ENCODE results near the gene FOXK2. TPM values are rescaled to one million over a fixed set of nuclear protein-coding genes. Genes with fewer than 3 reads are reported as not detected.
A peak's percentile ranks its signal among the peaks of the same experiment; 100 is the strongest.

The FOXK2 gene
- total RNA-seq (10 to 100 TPM; 36.5 to 67.1 (median 48.4) TPM), polyA plus RNA-seq (1 to 10 TPM; 4.2 to 4.8 TPM), total RNA-seq (41.7 reads per million, percentile 67 among the genes with 10 or more reads in this experiment)

GRCh38 chr17:82518826-82519810 lies at the start of gene FOXK2:
FOXK2 (plus strand) TSS chr17:82519732; CDS start chr17:82519889, 157 bp downstream.
- no peaks in the 10 kb centered on the region for H3K9me3 Mint-ChIP-seq
- no peaks in the 10 kb centered on the region for H3K27me3 Mint-ChIP-seq
- CTCF ChIA-PET: no interaction called here
- H3K4me1 Mint-ChIP-seq: peaks cover 15 to 36% (median 30%) of the 10 kb centered on the region in 7 donors
- peak within 1 kb of the TSS; percentile 67 for H3K4me3 ChIP-seq (ENCODE audit: low read length)
- peaks cover 4 to 16% of the 10 kb centered on the region in 2 donors for H3K4me1 ChIP-seq (ENCODE audit: control insufficient read depth in 2 of 2, insufficient read depth in 2 of 2, low read length in 2 of 2)
- ATAC-seq (peak; percentile 99), DNase-seq (peak; percentile 90 to 99 (median 95))
- peak within 1 kb of the TSS; percentile 92 for H3K27ac ChIP-seq (ENCODE audit: low read depth, low read length)
- no peaks in the 10 kb centered on the region for H3K36me3 ChIP-seq (ENCODE audit: control insufficient read depth in 2 of 3, insufficient read depth in 3 of 3, low read length in 3 of 3)
- POLR2A ChIA-PET: interaction anchor here (0.6 to 2.5 kb wide), 13 partner anchors 9 to 647 kb away, joined by 3 to 11 read pairs (median 4); partner anchors contain the start of gene NARF
- H3K36me3 Mint-ChIP-seq: peaks cover 0 to 9% (median 4%) of the 10 kb centered on the region in 5 donors
- no peaks in the 10 kb centered on the region for H3K9me3 ChIP-seq (ENCODE audit: control insufficient read depth in 2 of 3, low read length in 3 of 3)
- peak within 1 kb of the TSS; percentile 82 to 99 (median 93) for H3K4me3 Mint-ChIP-seq
- peak within 1 kb of the TSS; percentile 71 to 93 (median 87) for H3K27ac Mint-ChIP-seq
- intact Hi-C loops (cut with micrococcal nuclease): loop anchor here (1.0 to 5.0 kb wide), 6 partner anchors 22 to 101 kb away; partner anchors contain the start of genes NARF (in 2 of the 2), CYBC1 (in 1 of the 2), HEXD (in 1 of the 2) and OGFOD3 (in 1 of the 2)
- no peaks in the 10 kb centered on the region for H3K27me3 ChIP-seq (ENCODE audit: control insufficient read depth in 2 of 2, insufficient read depth in 2 of 2, low read length in 2 of 2)

DNA sequence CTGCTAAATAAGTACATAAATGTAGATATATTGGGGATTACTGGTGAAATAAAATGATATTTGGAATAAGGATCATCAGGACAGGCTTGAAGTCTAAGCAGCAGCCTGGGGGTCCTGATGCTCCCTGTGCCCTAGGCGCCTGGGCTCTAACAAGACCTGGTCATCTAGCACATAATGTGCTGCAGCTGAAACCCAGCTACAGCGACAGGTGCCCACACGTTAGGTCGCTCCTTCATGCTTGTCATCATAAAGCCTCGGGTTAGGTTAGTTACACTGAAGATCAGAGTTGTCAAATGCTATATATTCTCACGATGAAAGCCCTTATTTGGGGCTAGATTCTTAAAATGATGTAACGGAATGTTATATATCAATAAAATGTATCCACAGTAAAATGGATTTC lies 49.5 kb upstream of the FOXK2 start:
- Histone ChIP-seq H3K4me3 (ENCODE audit: low read length) (no peak overlapping the region), H3K36me3 (ENCODE audit: control insufficient read depth in 2 of 3, insufficient read depth in 3 of 3, low read length in 3 of 3) (peaks cover 7 to 66% (median 11%) of the 10 kb centered on the region in 3 experiments), H3K27me3 (ENCODE audit: control insufficient read depth in 2 of 2, insufficient read depth in 2 of 2, low read length in 2 of 2) (no peaks in the 10 kb centered on the region), H3K27ac (ENCODE audit: low read depth, low read length) (no peak overlapping the region), H3K4me1 (ENCODE audit: control insufficient read depth in 2 of 2, insufficient read depth in 2 of 2, low read length in 2 of 2) (no peaks in the 10 kb centered on the region), H3K9me3 (ENCODE audit: control insufficient read depth in 2 of 3, low read length in 3 of 3) (no peaks in the 10 kb centered on the region)
- Mint-ChIP-seq H3K9me3 (no peaks in the 10 kb centered on the region), H3K4me1 (peaks cover 2 to 31% (median 7%) of the 10 kb centered on the region in 7 donors), H3K27me3 (no peaks in the 10 kb centered on the region), H3K27ac (no peak overlapping the region), H3K4me3 (no peak overlapping the region), H3K36me3 (peaks cover 4 to 42% (median 27%) of the 10 kb centered on the region in 5 donors)
- intact Hi-C loops (cut with micrococcal nuclease): no loop called here
- POLR2A ChIA-PET: no interaction called here
- ATAC-seq: no peak
- no peak for DNase-seq
- CTCF ChIA-PET: no interaction called here

- no peak overlapping the region for H3K4me3 Mint-ChIP-seq
- H3K27me3 ChIP-seq (ENCODE audit: control insufficient read depth in 2 of 2, insufficient read depth in 2 of 2, low read length in 2 of 2): no peaks in the 10 kb centered on the region
- H3K4me1 ChIP-seq (ENCODE audit: control insufficient read depth in 2 of 2, insufficient read depth in 2 of 2, low read length in 2 of 2): no peaks in the 10 kb centered on the region
- CTCF ChIA-PET: no interaction called here
- DNase-seq: no peak
- no peak overlapping the region for H3K27ac ChIP-seq (ENCODE audit: low read depth, low read length)
- peaks cover 3 to 29% (median 11%) of the 10 kb centered on the region in 5 donors for H3K36me3 Mint-ChIP-seq
- H3K36me3 ChIP-seq (ENCODE audit: control insufficient read depth in 2 of 3, insufficient read depth in 3 of 3, low read length in 3 of 3): peaks cover 0 to 60% (median 10%) of the 10 kb centered on the region in 3 experiments
- no peak for ATAC-seq
- POLR2A ChIA-PET: interaction anchor here (0.8 to 1.0 kb wide), 2 partner anchors 14 to 207 kb away, joined by 3 to 4 read pairs; no protein-coding TSS in a partner anchor
- H3K9me3 ChIP-seq (ENCODE audit: control insufficient read depth in 2 of 3, low read length in 3 of 3): no peaks in the 10 kb centered on the region
- no peak overlapping the region for H3K4me3 ChIP-seq (ENCODE audit: low read length)
- no peaks in the 10 kb centered on the region for H3K27me3 Mint-ChIP-seq
- H3K27ac Mint-ChIP-seq: peak overlapping the region in 1 of 9 donors; percentile 64
- H3K9me3 Mint-ChIP-seq: peaks cover 0 to 1% (median 0%) of the 10 kb centered on the region in 11 donors
- peaks cover 0 to 25% (median 4%) of the 10 kb centered on the region in 7 donors for H3K4me1 Mint-ChIP-seq
- intact Hi-C loops (cut with micrococcal nuclease): no loop called here
Measured at GRCh38 chr17:82474223-82475010, 45.1 kb upstream of the FOXK2 start.

DNA sequence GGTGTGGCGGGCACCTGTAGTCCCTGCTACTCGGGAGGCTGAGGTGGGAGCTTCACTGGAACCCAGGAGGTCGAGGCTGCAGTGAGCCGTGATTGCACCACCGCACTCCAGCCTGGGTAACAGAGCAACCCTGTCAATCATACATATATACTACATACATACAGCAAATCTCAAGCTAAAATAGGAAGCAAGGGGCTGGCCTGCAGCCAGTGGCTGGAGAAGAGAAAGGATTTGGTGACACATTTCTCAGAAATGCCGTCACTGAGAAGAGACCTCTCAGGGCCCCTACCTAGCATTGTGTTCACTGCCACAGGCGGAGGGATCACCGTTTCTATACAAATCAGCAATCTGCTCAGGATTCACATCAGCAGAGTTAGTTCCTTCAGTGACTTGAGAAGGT lies 44.1 kb upstream of the FOXK2 start:
- no peaks in the 10 kb centered on the region for H3K27me3 ChIP-seq (ENCODE audit: control insufficient read depth in 2 of 2, insufficient read depth in 2 of 2, low read length in 2 of 2)
- no peak overlapping the region for H3K27ac ChIP-seq (ENCODE audit: low read depth, low read length)
- no peak overlapping the region for H3K4me3 ChIP-seq (ENCODE audit: low read length)
- no peak for DNase-seq
- peaks cover 0 to 63% (median 10%) of the 10 kb centered on the region in 3 experiments for H3K36me3 ChIP-seq (ENCODE audit: control insufficient read depth in 2 of 3, insufficient read depth in 3 of 3, low read length in 3 of 3)
- H3K27ac Mint-ChIP-seq: no peak overlapping the region
- CTCF ChIA-PET: no interaction called here
- H3K36me3 Mint-ChIP-seq: peaks cover 0 to 28% (median 7%) of the 10 kb centered on the region in 5 donors
- peaks cover 0 to 22% (median 4%) of the 10 kb centered on the region in 7 donors for H3K4me1 Mint-ChIP-seq
- intact Hi-C loops (cut with micrococcal nuclease): no loop called here
- H3K27me3 Mint-ChIP-seq: no peaks in the 10 kb centered on the region
- H3K9me3 ChIP-seq (ENCODE audit: control insufficient read depth in 2 of 3, low read length in 3 of 3): no peaks in the 10 kb centered on the region
- no peak for ATAC-seq
- H3K4me1 ChIP-seq (ENCODE audit: control insufficient read depth in 2 of 2, insufficient read depth in 2 of 2, low read length in 2 of 2): no peaks in the 10 kb centered on the region
- no peak overlapping the region for H3K4me3 Mint-ChIP-seq
- POLR2A ChIA-PET: no interaction called here
- peaks cover 0 to 1% (median 0%) of the 10 kb centered on the region in 11 donors for H3K9me3 Mint-ChIP-seq

DNA sequence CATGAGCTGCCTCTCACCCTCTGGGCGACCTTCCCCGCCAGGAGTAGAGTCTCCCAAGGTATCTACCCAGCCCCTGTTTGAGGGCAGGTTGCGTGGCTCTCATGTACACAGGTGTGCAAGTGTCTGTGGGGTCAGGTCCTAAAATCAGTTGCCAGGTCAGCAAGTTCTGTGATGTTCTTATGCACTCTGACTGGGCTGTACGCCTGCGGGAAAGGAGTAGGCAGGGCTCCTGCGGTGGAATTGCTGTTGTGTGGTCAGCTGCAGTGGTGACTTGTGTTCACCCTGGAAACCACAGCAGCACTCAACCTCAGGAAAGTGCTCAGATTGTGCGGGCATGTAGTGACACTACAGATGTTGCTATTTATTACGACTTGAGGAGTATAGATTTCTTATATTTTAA lies 41.6 kb upstream of the FOXK2 start:
- H3K27me3 ChIP-seq (ENCODE audit: control insufficient read depth in 2 of 2, insufficient read depth in 2 of 2, low read length in 2 of 2): no peaks in the 10 kb centered on the region
- H3K4me3 ChIP-seq (ENCODE audit: low read length): no peak overlapping the region
- intact Hi-C loops (cut with micrococcal nuclease): no loop called here
- Mint-ChIP-seq H3K27ac (peak overlapping the region in 3 of 9 donors; percentile 6 to 51 (median 38)), H3K4me3 (peak overlapping the region in 1 of 10 donors; percentile 29), H3K27me3 (no peaks in the 10 kb centered on the region), H3K36me3 (peaks cover 3 to 27% (median 9%) of the 10 kb centered on the region in 5 donors), H3K9me3 (peaks cover 0 to 1% (median 0%) of the 10 kb centered on the region in 11 donors), H3K4me1 (peaks cover 0 to 27% (median 2%) of the 10 kb centered on the region in 7 donors)
- H3K36me3 ChIP-seq (ENCODE audit: control insufficient read depth in 2 of 3, insufficient read depth in 3 of 3, low read length in 3 of 3): peaks cover 0 to 78% (median 17%) of the 10 kb centered on the region in 3 experiments
- H3K9me3 ChIP-seq (ENCODE audit: control insufficient read depth in 2 of 3, low read length in 3 of 3): no peaks in the 10 kb centered on the region
- ChIA-PET CTCF (no interaction called here), POLR2A (no interaction called here)
- DNase-seq (no peak), ATAC-seq (no peak)
- no peaks in the 10 kb centered on the region for H3K4me1 ChIP-seq (ENCODE audit: control insufficient read depth in 2 of 2, insufficient read depth in 2 of 2, low read length in 2 of 2)
- H3K27ac ChIP-seq (ENCODE audit: low read depth, low read length): no peak overlapping the region

GRCh38 chr17:82479602-82480001 lies 39.9 kb upstream of the FOXK2 start:
- Histone ChIP-seq H3K27ac (ENCODE audit: low read depth, low read length) (no peak overlapping the region), H3K9me3 (ENCODE audit: control insufficient read depth in 2 of 3, low read length in 3 of 3) (no peaks in the 10 kb centered on the region), H3K4me3 (ENCODE audit: low read length) (no peak overlapping the region), H3K36me3 (ENCODE audit: control insufficient read depth in 2 of 3, insufficient read depth in 3 of 3, low read length in 3 of 3) (peaks cover 0 to 85% (median 13%) of the 10 kb centered on the region in 3 experiments), H3K27me3 (ENCODE audit: control insufficient read depth in 2 of 2, insufficient read depth in 2 of 2, low read length in 2 of 2) (no peaks in the 10 kb centered on the region), H3K4me1 (ENCODE audit: control insufficient read depth in 2 of 2, insufficient read depth in 2 of 2, low read length in 2 of 2) (no peaks in the 10 kb centered on the region)
- ATAC-seq (no peak), DNase-seq (no peak)
- peaks cover 3 to 31% (median 10%) of the 10 kb centered on the region in 5 donors for H3K36me3 Mint-ChIP-seq
- peaks cover 0 to 27% (median 2%) of the 10 kb centered on the region in 7 donors for H3K4me1 Mint-ChIP-seq
- H3K4me3 Mint-ChIP-seq: no peak overlapping the region
- peak overlapping the region in 4 of 9 donors; percentile 14 to 82 (median 32) for H3K27ac Mint-ChIP-seq
- ChIA-PET POLR2A (interaction anchor here (1.8 kb wide), 1 partner anchor 22 kb away, joined by 5 read pairs; the partner anchor contains the start of gene NARF), CTCF (no interaction called here)
- intact Hi-C loops (cut with micrococcal nuclease): loop anchor here in 1 of 2 donors (2.0 kb wide), 1 partner anchor 71 kb away; no protein-coding TSS in a partner anchor
- H3K9me3 Mint-ChIP-seq: peaks cover 0 to 1% (median 0%) of the 10 kb centered on the region in 11 donors
- H3K27me3 Mint-ChIP-seq: no peaks in the 10 kb centered on the region
